A549 (cell line): Measurements from ENCODE around the gene DAZL. TPM values are rescaled to one million over a fixed set of nuclear protein-coding genes. Genes with fewer than 3 reads are reported as not detected.

ENCODE experiments used
- ATAC-seq, 2 experiments: fragments of 200-7000 bp in 1 of 2; fragments of >200 bp in 1 of 2; cut with Nextera tagmentation in 1 of 2; cut with Tn5 transposase in 1 of 2; 3 replicates each; pipeline versions ENCODE4 v1.8.0 to v1.9.1; 2018 to 2020; ENCODE audit warnings: mild to moderate bottlenecking in 1 of 2, moderate library complexity in 1 of 2
- CTCF ChIA-PET: fragments of 300-600 bp; sonication (Branson Sonifier 250); formaldehyde crosslinking; extraction: SDS; loops from one replicate; lab custom pipeline; 2021; ENCODE audit warnings: antibody characterized with exemption, inconsistent platforms; lab: Yijun Ruan, JAX
- POLR2A ChIA-PET: fragments of 350-600 bp; formaldehyde crosslinking; extraction: SDS; loops from one replicate; lab custom pipeline; 2021; ENCODE audit warnings: antibody characterized with exemption, inconsistent platforms; lab: Yijun Ruan, JAX
- DNase-seq, 2 experiments: peaks; one replicate each; pipeline versions ENCODE4 v3.0.0 to v3.0.0-alpha.2; 2011 to 2016; ENCODE audit warnings: low read depth in 1 of 2, low spot score in 1 of 2
- FAIRE-seq: peaks from 2 replicates; lab custom pipeline; 2011; peaks lifted over from hg19 to GRCh38; lab: Jason Lieb, UNC
- H3K27ac ChIP-seq, 2 experiments: fragments of >200 bp; sonication (Bioruptor Twin); formaldehyde crosslinking; 3 replicates each; pipeline ENCODE4 v1.5.1; 2016 to 2017
- H3K4me1 ChIP-seq: fragments of >200 bp; sonication (Bioruptor Twin); formaldehyde crosslinking; 3 replicates; pipeline ENCODE4 v1.6.1; 2016
- H3K4me2 ChIP-seq: fragments of >200 bp; sonication (Bioruptor Twin); formaldehyde crosslinking; 3 replicates; pipeline ENCODE4 v1.6.1; 2016
- H3K4me3 ChIP-seq: fragments of >200 bp; sonication (Bioruptor Twin); formaldehyde crosslinking; 3 replicates; pipeline ENCODE4 v1.5.1; 2016
- H3K9me3 ChIP-seq: fragments of >200 bp; sonication (Bioruptor Twin); formaldehyde crosslinking; 3 replicates; pipeline ENCODE4 v1.6.1; 2016
- ATOH8 ChIP-seq: fragments of 250-450 bp; sonication (Bioruptor Pico); IDR thresholded peaks from 2 replicates; pipeline ENCODE4 v1.5.0; 2020; ENCODE audit warnings: low read depth, mild to moderate bottlenecking, moderate library complexity
- BCL3 ChIP-seq: fragments of >200 bp; sonication (Bioruptor Twin); formaldehyde crosslinking; IDR thresholded peaks from 3 replicates; pipeline ENCODE4 v1.6.1; 2016
- CBX2 ChIP-seq: fragments of 200-600 bp; sonication (generic); IDR thresholded peaks from 2 replicates; pipeline ENCODE4 v1.6.1; 2016; ENCODE audit warnings: low read depth, mild to moderate bottlenecking, borderline replicate concordance
- CBX8 ChIP-seq: fragments of 200-600 bp; sonication (generic); IDR thresholded peaks from 2 replicates; pipeline ENCODE4 v1.6.1; 2016
- CHD2 ChIP-seq: fragments of 150-350 bp; IDR thresholded peaks from 2 replicates; pipeline ENCODE4 v1.6.1; 2014; ENCODE audit warnings: low read length; ENCODE audit not compliant: partially characterized antibody
- CHD4 ChIP-seq: fragments of 200-600 bp; sonication (generic); IDR thresholded peaks from 2 replicates; pipeline ENCODE4 v1.6.1; 2016; ENCODE audit warnings: antibody characterized with exemption, mild to moderate bottlenecking, borderline replicate concordance
- EHMT2 ChIP-seq: fragments of 200-600 bp; sonication (generic); IDR thresholded peaks from 2 replicates; pipeline ENCODE4 v1.6.1; 2016; ENCODE audit warnings: antibody characterized with exemption, low read depth, mild to moderate bottlenecking, moderate library complexity
- EP300 ChIP-seq, 2 experiments: fragments of >200 bp; sonication (Bioruptor Twin); formaldehyde crosslinking; IDR thresholded peaks; 2 replicates in 1 of 2; 3 replicates in 1 of 2; pipeline ENCODE4 v1.6.1; 2016 to 2017
- ESRRA ChIP-seq: fragments of 150-350 bp; IDR thresholded peaks from 2 replicates; pipeline ENCODE4 v1.6.1; 2014; ENCODE audit warnings: mild to moderate bottlenecking, low read length, borderline replicate concordance
- FOSB ChIP-seq: fragments of 250-450 bp; sonication (Bioruptor Pico); IDR thresholded peaks from 2 replicates; pipeline ENCODE4 v1.5.0; 2020; ENCODE audit warnings: mild to moderate bottlenecking, moderate library complexity
- FOXS1 ChIP-seq: fragments of 250-450 bp; sonication (Bioruptor Pico); IDR thresholded peaks from 2 replicates; pipeline ENCODE4 v1.5.0; 2020; ENCODE audit warnings: mild to moderate bottlenecking, moderate library complexity
- HDAC2 ChIP-seq: fragments of 200-600 bp; sonication (generic); IDR thresholded peaks from 2 replicates; pipeline ENCODE4 v1.6.1; 2016
- HES2 ChIP-seq: fragments of >200 bp; sonication (Bioruptor Twin); formaldehyde crosslinking; IDR thresholded peaks from 2 replicates; pipeline ENCODE4 v1.6.1; 2016
- HOXA7 ChIP-seq: fragments of 250-450 bp; sonication (Bioruptor Pico); IDR thresholded peaks from 2 replicates; pipeline ENCODE4 v1.5.0; 2020; ENCODE audit warnings: mild to moderate bottlenecking, moderate library complexity
- JUN ChIP-seq, 2 experiments: fragments of >200 bp; sonication (Bioruptor Twin); formaldehyde crosslinking; IDR thresholded peaks; 2 replicates in 1 of 2; 3 replicates in 1 of 2; pipeline ENCODE4 v1.6.1; 2016 to 2017
- MAFK ChIP-seq: fragments of 450-650 bp; IDR thresholded peaks from 2 replicates; pipeline ENCODE4 v1.6.1; 2014; ENCODE audit not compliant: partially characterized antibody
- MAX ChIP-seq: IDR thresholded peaks from 2 replicates; pipeline ENCODE4 v1.6.1; 2012
- MYC ChIP-seq: IDR thresholded peaks from 2 replicates; pipeline ENCODE4 v1.6.1; 2012; ENCODE audit warnings: mild to moderate bottlenecking, inconsistent platforms, low read length, improper control_type of control experiment, borderline replicate concordance
- NFE2L2 ChIP-seq: fragments of 150-350 bp; conservative IDR thresholded peaks from 2 replicates; pipeline ENCODE4 v1.6.1; 2014; ENCODE audit warnings: low read length
- PBX3 ChIP-seq: IDR thresholded peaks from 2 replicates; pipeline ENCODE4 v1.6.1; 2012
- POLR2A ChIP-seq: IDR thresholded peaks from 2 replicates; pipeline ENCODE4 v1.6.1; 2012; ENCODE audit warnings: mild to moderate bottlenecking, low read length
- POLR2AphosphoS2 ChIP-seq: conservative IDR thresholded peaks from 2 replicates; pipeline ENCODE4 v1.6.1; 2012; ENCODE audit warnings: low read length, improper control_type of control experiment, inconsistent platforms
- RAD21 ChIP-seq, 2 experiments: fragments of >200 bp in 1 of 2; sonication (Bioruptor Twin) in 1 of 2; formaldehyde crosslinking in 1 of 2; IDR thresholded peaks in 1 of 2; conservative IDR thresholded peaks in 1 of 2; 2 replicates in 1 of 2; 3 replicates in 1 of 2; pipeline ENCODE4 v1.6.1; 2012 to 2018; ENCODE audit warnings: inconsistent platforms in 1 of 2
- RARB ChIP-seq: fragments of 250-450 bp; sonication (Bioruptor Pico); IDR thresholded peaks from 2 replicates; pipeline ENCODE4 v1.8.0; 2021; ENCODE audit warnings: mild to moderate bottlenecking, moderate library complexity
- RCOR1 ChIP-seq: fragments of 150-350 bp; IDR thresholded peaks from 2 replicates; pipeline ENCODE4 v1.6.1; 2014; ENCODE audit warnings: antibody characterized with exemption, low read length, low read depth
- REST ChIP-seq: fragments of 200-600 bp; sonication (generic); IDR thresholded peaks from 2 replicates; pipeline ENCODE4 v1.6.1; 2016; ENCODE audit warnings: antibody characterized with exemption, mild to moderate bottlenecking, moderate library complexity
- TP53 ChIP-seq: fragments of 250-450 bp; sonication (Bioruptor Pico); IDR thresholded peaks from 2 replicates; pipeline ENCODE4 v1.5.0; 2021; ENCODE audit warnings: mild to moderate bottlenecking, moderate library complexity
- USF2 ChIP-seq: fragments of 450-650 bp; IDR thresholded peaks from 2 replicates; pipeline ENCODE4 v1.6.1; 2014; ENCODE audit warnings: antibody characterized with exemption
- ZC3H11A ChIP-seq: fragments of 450-650 bp; IDR thresholded peaks from 2 replicates; pipeline ENCODE4 v1.6.1; 2014; ENCODE audit warnings: antibody characterized with exemption, mild to moderate bottlenecking
- WGBS: methylation state at CpG from one replicate; pipeline ENCODE4 v1.1.6; 2017; ENCODE audit errors: missing lambda C conversion rate; 5-methylcytosine and 5-hydroxymethylcytosine counted together
- polyA plus RNA-seq, 4 experiments: library from polyadenylated mRNA; depleted of rRNA in 3 of 4; stranded (reverse); fragments of >200 nt; fragmentation: RNase III in 1 of 4; extraction: RNeasy Plus Mini Kit Qiagen cat#74134 plus additional on column Dnase treatment in 1 of 4; gene quantifications; 2 replicates in 3 of 4; 3 replicates in 1 of 4; pipeline ENCODE4 v1.2.3, GENCODE V29; 2011 to 2017

DAZL gene
- polyA plus RNA-seq, 2 of the 4 experiments (the other 2 are of a cell fraction) = not detected

GRCh38 chr3:16584880-16585279 is 20.3 kb downstream of the DAZL start (continued):
- no peak for TF ChIP-seq TP53 (CRISPR knock-in tag)
- TF ChIP-seq MYC = no peak
- no peak for TF ChIP-seq HDAC2

- Histone ChIP-seq H3K4me2 (no peak overlapping the region), H3K27ac (no peak overlapping the region), H3K4me3 (no peak overlapping the region), H3K9me3 (no peaks in the 10 kb centered on the region), H3K4me1 (no peaks in the 10 kb centered on the region)
- ATAC-seq (no peak), FAIRE-seq (no peak), DNase-seq (no peak)
- TF ChIP-seq ATOH8 (no peak), CHD2 (no peak), FOXS1 (CRISPR knock-in tag) (no peak), POLR2A (no peak), RAD21 (conservative IDR thresholded peaks at IDR 0.05 in 1 of 2, IDR thresholded peaks at IDR 0.05 in 1 of 2) (no peak), ZC3H11A (no peak), FOSB (CRISPR knock-in tag) (no peak), REST (no peak), POLR2AphosphoS2 (no peak), HES2 (no peak), CBX8 (no peak), HOXA7 (CRISPR knock-in tag) (no peak), MAFK (no peak), PBX3 (no peak), EHMT2 (no peak), ESRRA (no peak), MAX (no peak), CHD4 (no peak), JUN (IDR thresholded peaks at IDR 0.05) (no peak)
- CTCF ChIA-PET = interaction anchor here (0.7 kb wide), 1 partner anchor 15 kb away, joined by 4 read pairs; no protein-coding TSS in a partner anchor
- WGBS = 48% methylated on average over 5 of the region's 5 CpGs
- POLR2A ChIA-PET = no interaction called here
Observed at GRCh38 chr3:16583551-16583950, 21.7 kb downstream of the DAZL start.

GRCh38 chr3:16570113-16570512 is 35.1 kb downstream of the DAZL start:
- Histone ChIP-seq H3K4me3 (no peak overlapping the region), H3K4me1 (no peaks in the 10 kb centered on the region), H3K4me2 (no peak overlapping the region), H3K27ac (no peak overlapping the region), H3K9me3 (no peaks in the 10 kb centered on the region)
- ChIA-PET CTCF (interaction anchor here (1.6 kb wide), 1 partner anchor 20 kb away, joined by 4 read pairs; no protein-coding TSS in a partner anchor), POLR2A (no interaction called here)
- 44% methylated on average over 4 of the region's 4 CpGs for WGBS
- FAIRE-seq (no peak), ATAC-seq (no peak), DNase-seq (no peak)
- TF ChIP-seq PBX3 (no peak), RARB (CRISPR knock-in tag) (no peak), NFE2L2 (no peak), EP300 (IDR thresholded peaks at IDR 0.05) (no peak), USF2 (no peak), BCL3 (no peak), CBX2 (no peak), RCOR1 (no peak), ATOH8 (no peak)
